Stomach (tissue), 9 donors: ENCODE measurements around the gene KIF1A. TPM values are rescaled to one million over a fixed set of nuclear protein-coding genes. Genes with fewer than 3 reads are reported as not detected.

Experiments used
- DNase-seq, 2 donors: peaks; one replicate each; pipeline versions ENCODE4 v3.0.0 to v3.0.0-alpha.2; 2013 to 2019
- H3K27ac ChIP-seq, 5 donors: fragments of 200-600 bp in 4 of 5; sonication (generic) in 4 of 5; one replicate each; pipeline ENCODE4 v1.5.1; 2013 to 2019; ENCODE audit warnings: mild to moderate bottlenecking in 1 of 5, moderate library complexity in 1 of 5
- H3K27me3 ChIP-seq, 3 donors: fragments of 200-600 bp; sonication (generic); one replicate each; pipeline ENCODE4 v1.5.1; 2017 to 2019; ENCODE audit warnings: mixed run types in 1 of 3
- H3K36me3 ChIP-seq, 4 donors: fragments of 200-600 bp; sonication (generic); 1 replicate in 3 of 4; 2 replicates in 1 of 4; pipeline ENCODE4 v1.5.1; 2016 to 2019
- H3K4me1 ChIP-seq, 4 donors: fragments of 200-600 bp; sonication (generic); one replicate each; pipeline ENCODE4 v1.5.1; 2016 to 2019
- H3K4me3 ChIP-seq, 4 donors: fragments of 200-600 bp; sonication (generic) in 3 of 4; one replicate each; pipeline ENCODE4 v1.5.1; 2016 to 2019; ENCODE audit warnings: mild to moderate bottlenecking in 1 of 4
- H3K9me3 ChIP-seq, 4 donors: fragments of 200-600 bp; sonication (generic); one replicate each; pipeline ENCODE4 v1.5.1; 2016 to 2019
- EP300 ChIP-seq: sonication (generic); formaldehyde crosslinking; IDR thresholded peaks from one replicate; pipeline ENCODE4 v1.6.1; 2017; ENCODE audit warnings: antibody characterized with exemption
- POLR2A ChIP-seq, 4 donors: fragments of 450-650 bp; IDR thresholded peaks; one replicate each; pipeline ENCODE4 v1.6.1; 2016; ENCODE audit warnings: antibody characterized with exemption in 4 of 4, control low read depth in 2 of 4, mild to moderate bottlenecking in 1 of 4, moderate library complexity in 1 of 4
- POLR2AphosphoS5 ChIP-seq, 3 donors: sonication (generic); formaldehyde crosslinking; IDR thresholded peaks; one replicate each; pipeline ENCODE4 v1.6.1; 2016; ENCODE audit warnings: antibody characterized with exemption in 3 of 3
- WGBS, 5 donors: extraction: QIAGEN DNeasy Blood & Tissue Kit in 3 of 5; methylation state at CpG; one replicate each; pipeline versions ENCODE4 v1.1.5 to v1.1.7; 2013 to 2018; 5-methylcytosine and 5-hydroxymethylcytosine counted together
- intact Hi-C: fragments of 100-400 bp; cut with DNase I; formaldehyde crosslinking; loops from one replicate; pipeline ENCODE4 v1.15.1; 2023; ENCODE audit warnings: low total_unique reads
- polyA plus RNA-seq, 3 donors: library from polyadenylated mRNA; stranded (reverse); fragments of 200-250 nt; gene quantifications; one replicate each; pipeline ENCODE4 v1.2.3, GENCODE V29; 2013
- total RNA-seq, 5 donors: library from RNA; depleted of rRNA; stranded (reverse); fragments of >200 nt; gene quantifications; one replicate each; pipeline versions ENCODE4 v1.1.0 to v1.2.3, GENCODE V29; 2014 to 2016
- TF ChIP-seq, protein P1 (sequence below), 7 experiments: fragments of 450-650 bp in 4 of 7; fragments of 200-600 bp in 3 of 7; sonication (generic) in 3 of 7; IDR thresholded peaks; one replicate each; pipeline ENCODE4 v1.5.1; 2016 to 2019; ENCODE audit warnings: antibody characterized with exemption in 7 of 7, control low read depth in 2 of 7, mild to moderate bottlenecking in 1 of 7
- donor health status: healthy with polysubstance abuse.
- donor health status: Bipolar disorder and iron deficiency.
- donor health status: healthy.

Gene KIF1A
- total and polyA plus RNA-seq, 8 donors, result 0.15 to 12.5 (median 2.5) TPM

DNA sequence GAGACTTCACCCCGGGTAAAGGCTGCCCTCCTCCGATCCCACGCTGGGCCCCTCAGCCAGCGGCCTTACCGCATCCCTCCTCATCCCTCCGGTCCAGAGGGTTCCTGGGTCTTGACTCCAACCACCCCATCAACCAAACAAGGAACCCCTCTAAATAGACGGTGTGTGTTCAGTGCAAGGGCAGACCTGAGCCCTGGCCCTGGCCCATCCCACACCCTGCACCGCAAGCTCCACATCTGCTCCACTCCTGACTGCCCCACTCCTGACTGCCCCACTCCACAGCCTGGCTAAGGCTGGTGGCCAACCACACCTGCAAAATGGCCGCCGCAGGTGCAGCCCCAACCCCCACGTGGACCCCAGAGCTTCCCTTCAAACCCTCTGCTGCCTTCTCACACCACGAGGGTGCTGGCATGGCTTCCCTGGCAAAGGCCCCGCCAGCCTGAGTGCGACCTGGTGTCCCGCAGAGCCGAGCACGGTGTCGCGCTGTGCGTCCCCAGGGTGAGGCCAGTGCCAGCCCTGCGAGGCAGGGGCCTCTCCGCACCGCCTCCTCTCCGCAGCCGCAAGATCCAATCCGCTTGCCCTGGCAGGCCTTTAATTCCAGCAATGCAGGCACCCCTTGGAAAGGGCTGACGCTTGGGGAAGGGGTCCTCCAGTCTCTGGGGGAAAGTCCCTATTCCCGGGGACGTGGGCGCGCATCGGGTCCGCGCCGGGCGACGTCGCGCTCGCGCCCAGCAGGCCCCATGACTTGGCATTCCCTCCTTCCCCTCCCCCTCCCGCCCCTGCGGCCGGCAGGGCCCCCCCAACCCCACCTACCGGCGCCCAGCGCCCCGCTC is 1.5 kb downstream of the KIF1A start:
- intact Hi-C loops, result no loop called here
- Histone ChIP-seq H3K4me1 (peaks cover 26 to 29% (median 28%) of the 10 kb centered on the region in 4 donors), H3K27ac (no peak overlapping the region), H3K9me3 (peaks cover 0 to 13% (median 5%) of the 10 kb centered on the region in 4 donors), H3K27me3 (peaks cover 24 to 79% (median 49%) of the 10 kb centered on the region in 3 donors), H3K36me3 (no peaks in the 10 kb centered on the region), H3K4me3 (peak overlapping the region; percentile 31 to 44 (median 40))
- 17 to 34% (median 26%) methylated on average over 24 to 48 of the region's 48 CpGs for WGBS, 5 donors
- peak; percentile 15 to 39 for DNase-seq
- TF ChIP-seq, protein P1, sequence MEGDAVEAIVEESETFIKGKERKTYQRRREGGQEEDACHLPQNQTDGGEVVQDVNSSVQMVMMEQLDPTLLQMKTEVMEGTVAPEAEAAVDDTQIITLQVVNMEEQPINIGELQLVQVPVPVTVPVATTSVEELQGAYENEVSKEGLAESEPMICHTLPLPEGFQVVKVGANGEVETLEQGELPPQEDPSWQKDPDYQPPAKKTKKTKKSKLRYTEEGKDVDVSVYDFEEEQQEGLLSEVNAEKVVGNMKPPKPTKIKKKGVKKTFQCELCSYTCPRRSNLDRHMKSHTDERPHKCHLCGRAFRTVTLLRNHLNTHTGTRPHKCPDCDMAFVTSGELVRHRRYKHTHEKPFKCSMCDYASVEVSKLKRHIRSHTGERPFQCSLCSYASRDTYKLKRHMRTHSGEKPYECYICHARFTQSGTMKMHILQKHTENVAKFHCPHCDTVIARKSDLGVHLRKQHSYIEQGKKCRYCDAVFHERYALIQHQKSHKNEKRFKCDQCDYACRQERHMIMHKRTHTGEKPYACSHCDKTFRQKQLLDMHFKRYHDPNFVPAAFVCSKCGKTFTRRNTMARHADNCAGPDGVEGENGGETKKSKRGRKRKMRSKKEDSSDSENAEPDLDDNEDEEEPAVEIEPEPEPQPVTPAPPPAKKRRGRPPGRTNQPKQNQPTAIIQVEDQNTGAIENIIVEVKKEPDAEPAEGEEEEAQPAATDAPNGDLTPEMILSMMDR (IDR thresholded peaks at IDR 0.05), result no peak
- TF ChIP-seq POLR2A (IDR thresholded peaks at IDR 0.05), result no peak
- TF ChIP-seq POLR2AphosphoS5 (IDR thresholded peaks at IDR 0.05), result no peak
- no peak for TF ChIP-seq EP300

- peak in 1 of 2 donors; percentile 14 for DNase-seq
- Histone ChIP-seq H3K36me3 (no peaks in the 10 kb centered on the region), H3K27ac (no peak overlapping the region), H3K4me3 (no peak overlapping the region), H3K27me3 (peaks cover 24 to 70% (median 47%) of the 10 kb centered on the region in 3 donors), H3K4me1 (peaks cover 26 to 29% (median 28%) of the 10 kb centered on the region in 4 donors), H3K9me3 (peaks cover 0 to 9% (median 4%) of the 10 kb centered on the region in 4 donors)
- TF ChIP-seq, protein P1 (IDR thresholded peaks at IDR 0.05), result no peak
- TF ChIP-seq POLR2AphosphoS5 (IDR thresholded peaks at IDR 0.05) (no peak), POLR2A (IDR thresholded peaks at IDR 0.05) (no peak), EP300 (no peak)
- intact Hi-C loops, result no loop called here
- 81 to 92% (median 82%) methylated on average over 14 to 19 of the region's 19 CpGs for WGBS, 5 donors
These were observed 2.3 kb downstream of the KIF1A start for GRCh38 chr2:240817496-240818292.

DNA sequence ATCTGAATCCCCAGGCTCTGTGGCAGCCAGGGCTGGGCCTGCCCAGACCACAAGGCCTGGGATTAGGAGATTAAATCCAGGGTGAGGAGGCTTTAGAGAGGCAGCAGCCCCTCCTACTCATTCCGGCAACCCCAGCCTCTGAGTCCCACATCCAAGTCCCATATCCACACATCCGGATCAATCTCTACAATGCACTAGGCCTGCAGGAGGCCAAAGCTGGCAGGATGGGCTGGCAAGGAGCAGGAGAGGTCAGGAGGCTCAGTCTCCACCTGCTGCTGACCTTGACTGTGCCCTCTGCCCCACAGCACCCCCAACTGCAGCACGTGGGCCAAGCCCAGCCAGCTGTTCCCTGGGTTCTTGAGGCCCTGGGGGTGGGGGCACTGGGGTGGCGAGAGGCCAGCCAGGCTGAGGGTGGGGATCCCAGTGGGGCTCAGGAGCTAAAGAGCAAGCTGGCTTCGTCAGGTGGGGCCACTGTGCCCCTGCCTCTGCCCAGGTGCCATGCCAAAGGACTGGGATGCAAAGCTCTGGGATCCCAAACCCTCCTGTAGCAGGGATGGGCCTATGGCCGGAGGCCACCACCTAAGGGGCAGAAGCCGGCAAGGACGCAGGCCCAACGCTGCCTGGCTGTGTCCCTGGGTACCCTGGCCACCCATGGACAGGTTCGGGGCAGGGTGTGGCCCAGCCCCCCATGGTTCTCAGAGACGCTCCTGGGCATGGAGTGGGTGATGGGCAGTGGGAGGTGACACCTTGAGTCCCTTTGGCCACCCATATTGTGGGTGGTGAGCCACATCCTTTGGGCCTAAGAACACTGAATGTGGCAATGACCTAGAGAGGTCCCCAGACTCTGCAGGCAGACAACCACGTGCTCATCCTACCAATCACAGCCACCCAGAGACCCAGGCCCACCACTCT is 3.2 kb downstream of the KIF1A start:
- H3K27ac ChIP-seq, result no peak overlapping the region
- H3K27me3 ChIP-seq, result peaks cover 24 to 62% (median 42%) of the 10 kb centered on the region in 3 donors
- TF ChIP-seq EP300, result no peak
- no peak for TF ChIP-seq POLR2AphosphoS5 (IDR thresholded peaks at IDR 0.05)
- TF ChIP-seq POLR2A (IDR thresholded peaks at IDR 0.05), result no peak
- TF ChIP-seq, protein P1 (IDR thresholded peaks at IDR 0.05), result no peak
- no peak overlapping the region for H3K4me3 ChIP-seq
- no peaks in the 10 kb centered on the region for H3K36me3 ChIP-seq
- intact Hi-C loops, result no loop called here
- 74 to 81% (median 79%) methylated on average over 5 to 12 of the region's 12 CpGs for WGBS, 5 donors
- no peak for DNase-seq
- H3K9me3 ChIP-seq, result peaks cover 0 to 15% (median 4%) of the 10 kb centered on the region in 4 donors
- H3K4me1 ChIP-seq, result peaks cover 26 to 29% (median 28%) of the 10 kb centered on the region in 4 donors
